PFSK-1 (cell line): ENCODE measurements around the gene LRP3.

Experiments used
- POLR2AphosphoS5 ChIP-seq: IDR thresholded peaks from 2 replicates; pipeline ENCODE4 v1.6.1; 2012; ENCODE audit warnings: low read depth, mild to moderate bottlenecking, control low read depth, low read length, moderate library complexity
- SIN3A ChIP-seq: IDR thresholded peaks from 2 replicates; pipeline ENCODE4 v1.6.1; 2012; ENCODE audit warnings: mild to moderate bottlenecking, low read length, moderate library complexity, borderline replicate concordance; ENCODE audit not compliant: insufficient read depth
- TAF1 ChIP-seq: IDR thresholded peaks from 2 replicates; pipeline ENCODE4 v1.6.1; 2012; ENCODE audit warnings: low read length, control low read depth, borderline replicate concordance; ENCODE audit not compliant: insufficient read depth
- TF ChIP-seq, protein P1 (sequence below), 2 experiments: IDR thresholded peaks; 2 replicates each; pipeline versions ENCODE4 v1.6.1 to v1.8.0; 2011 to 2012; ENCODE audit warnings: low read depth in 2 of 2, low read length in 2 of 2, control low read depth in 1 of 2, inconsistent platforms in 1 of 2, mild to moderate bottlenecking in 1 of 2, moderate library complexity in 1 of 2; ENCODE audit not compliant: insufficient read depth in 1 of 2

DNA sequence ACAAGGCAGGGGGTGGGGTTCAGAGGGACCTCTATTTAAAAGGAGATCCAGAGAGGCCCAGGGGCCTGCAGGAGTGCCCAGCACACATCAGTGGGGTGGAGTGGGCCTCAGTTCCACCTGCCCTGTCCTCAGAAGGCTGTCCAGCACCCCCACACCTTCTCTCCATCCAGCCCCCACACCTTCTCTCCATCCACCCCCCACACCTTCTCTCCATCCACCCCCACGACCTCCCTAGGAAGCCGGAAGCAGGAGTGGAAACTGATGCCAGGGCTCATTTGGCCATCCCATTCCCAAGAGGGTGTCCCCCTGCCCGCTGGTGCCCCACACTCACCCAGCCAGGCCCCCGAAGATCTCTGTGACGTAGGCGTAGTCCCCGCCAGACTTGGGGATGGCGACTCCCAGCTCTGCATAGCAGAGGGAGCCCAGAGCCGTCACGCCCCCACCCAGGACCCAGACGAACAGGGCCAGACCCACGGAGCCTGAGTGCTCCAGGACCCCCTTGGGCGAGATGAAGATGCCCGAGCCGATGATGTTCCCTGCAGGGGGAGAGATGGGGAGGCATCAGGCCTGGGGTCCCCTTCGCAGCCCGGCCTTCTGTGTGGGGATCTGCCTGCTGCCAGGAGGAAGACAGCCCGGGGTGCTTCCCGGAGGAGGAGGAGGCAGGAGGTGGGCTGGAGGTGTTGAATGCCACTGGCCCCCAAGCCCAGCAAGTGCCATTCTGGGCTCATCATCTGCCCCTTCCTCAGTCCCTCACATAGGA lies 21.5 kb downstream of the LRP3 start:
- no peak for TF ChIP-seq SIN3A
- TF ChIP-seq POLR2AphosphoS5: no peak
- TF ChIP-seq TAF1: no peak
- TF ChIP-seq, protein P1, sequence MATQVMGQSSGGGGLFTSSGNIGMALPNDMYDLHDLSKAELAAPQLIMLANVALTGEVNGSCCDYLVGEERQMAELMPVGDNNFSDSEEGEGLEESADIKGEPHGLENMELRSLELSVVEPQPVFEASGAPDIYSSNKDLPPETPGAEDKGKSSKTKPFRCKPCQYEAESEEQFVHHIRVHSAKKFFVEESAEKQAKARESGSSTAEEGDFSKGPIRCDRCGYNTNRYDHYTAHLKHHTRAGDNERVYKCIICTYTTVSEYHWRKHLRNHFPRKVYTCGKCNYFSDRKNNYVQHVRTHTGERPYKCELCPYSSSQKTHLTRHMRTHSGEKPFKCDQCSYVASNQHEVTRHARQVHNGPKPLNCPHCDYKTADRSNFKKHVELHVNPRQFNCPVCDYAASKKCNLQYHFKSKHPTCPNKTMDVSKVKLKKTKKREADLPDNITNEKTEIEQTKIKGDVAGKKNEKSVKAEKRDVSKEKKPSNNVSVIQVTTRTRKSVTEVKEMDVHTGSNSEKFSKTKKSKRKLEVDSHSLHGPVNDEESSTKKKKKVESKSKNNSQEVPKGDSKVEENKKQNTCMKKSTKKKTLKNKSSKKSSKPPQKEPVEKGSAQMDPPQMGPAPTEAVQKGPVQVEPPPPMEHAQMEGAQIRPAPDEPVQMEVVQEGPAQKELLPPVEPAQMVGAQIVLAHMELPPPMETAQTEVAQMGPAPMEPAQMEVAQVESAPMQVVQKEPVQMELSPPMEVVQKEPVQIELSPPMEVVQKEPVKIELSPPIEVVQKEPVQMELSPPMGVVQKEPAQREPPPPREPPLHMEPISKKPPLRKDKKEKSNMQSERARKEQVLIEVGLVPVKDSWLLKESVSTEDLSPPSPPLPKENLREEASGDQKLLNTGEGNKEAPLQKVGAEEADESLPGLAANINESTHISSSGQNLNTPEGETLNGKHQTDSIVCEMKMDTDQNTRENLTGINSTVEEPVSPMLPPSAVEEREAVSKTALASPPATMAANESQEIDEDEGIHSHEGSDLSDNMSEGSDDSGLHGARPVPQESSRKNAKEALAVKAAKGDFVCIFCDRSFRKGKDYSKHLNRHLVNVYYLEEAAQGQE (IDR thresholded peaks at IDR 0.05; ENCODE audit: insufficient read depth in 1 of 2, low read depth in 2 of 2, low read length in 2 of 2): no peak
